HepG2 (cell line): ENCODE measurements around the gene ATG16L1. TPM values are rescaled to one million over a fixed set of nuclear protein-coding genes. Genes with fewer than 3 reads are reported as not detected.

Experiments used
- ATAC-seq: fragments of 200-7000 bp; cut with Tn5 transposase; 3 replicates; pipeline ENCODE4 v1.9.1; 2020; ENCODE audit warnings: mild to moderate bottlenecking, moderate library complexity
- BruUV-seq: library from RNA; stranded (reverse); fragments of 400-500 nt; replicated peaks from 2 replicates; lab custom pipeline; 2021; lab: Mats Ljungman, UMichigan
- CTCF ChIA-PET: fragments of 300-600 bp; formaldehyde crosslinking; extraction: SDS; loops from one replicate; lab custom pipeline; 2021; ENCODE audit warnings: low total read pairs, inconsistent platforms, low intra/inter-chr PET ratio; lab: Yijun Ruan, JAX
- POLR2A ChIA-PET: fragments of 350-600 bp; sonication (Branson Sonifier 250); formaldehyde crosslinking; loops from one replicate; lab custom pipeline; 2020; ENCODE audit warnings: antibody characterized with exemption, inconsistent platforms; lab: Yijun Ruan, JAX
- DNase-seq: peaks from one replicate; pipeline ENCODE4 v3.0.0-alpha.2; 2015; ENCODE audit warnings: low spot score
- FAIRE-seq: peaks from 3 replicates; lab custom pipeline; 2011; peaks lifted over from hg19 to GRCh38; lab: Jason Lieb, UNC
- H2AFZ ChIP-seq: one replicate; pipeline ENCODE4 v1.6.1; 2011; ENCODE audit warnings: low read length, inconsistent platforms
- H3K27ac ChIP-seq: fragments of 300-600 bp; 3 replicates; pipeline ENCODE4 v1.8.0; 2011; ENCODE audit warnings: mixed run types, mild to moderate bottlenecking, mixed read lengths, low read length, inconsistent platforms; ENCODE audit not compliant: insufficient read depth; ENCODE audit errors: extremely low read length
- H3K27me3 ChIP-seq, 2 experiments: fragments of 200-600 bp in 1 of 2; 2 replicates in 1 of 2; 3 replicates in 1 of 2; pipeline versions ENCODE4 v1.6.0 to v1.8.0; 2011; ENCODE audit warnings: low read length in 2 of 2, mild to moderate bottlenecking in 2 of 2, moderate library complexity in 2 of 2, inconsistent platforms in 1 of 2; ENCODE audit not compliant: insufficient read depth in 2 of 2, control insufficient read depth in 1 of 2
- H3K36me3 ChIP-seq, 2 experiments: fragments of 200-600 bp in 1 of 2; replicated peaks in 1 of 2; 2 replicates in 1 of 2; 3 replicates in 1 of 2; pipeline versions ENCODE4 v1.5.1 to v1.8.0; 2011; ENCODE audit warnings: low read length in 2 of 2, inconsistent platforms in 1 of 2; ENCODE audit not compliant: insufficient read depth in 2 of 2, control insufficient read depth in 1 of 2
- H3K4me1 ChIP-seq: 2 replicates; pipeline ENCODE4 v1.5.1; 2012; ENCODE audit warnings: low read length, inconsistent platforms; ENCODE audit not compliant: insufficient read depth
- H3K4me2 ChIP-seq: 2 replicates; pipeline ENCODE4 v1.6.0; 2011; ENCODE audit warnings: low read depth, low read length, inconsistent platforms
- H3K4me3 ChIP-seq, 3 experiments: fragments of 200-600 bp in 1 of 3; sonication (generic), shearing (Covaris generic) in 1 of 3; replicated peaks in 1 of 3; 2 replicates each; pipeline ENCODE4 v1.5.1; 2011 to 2016; ENCODE audit warnings: low read length in 3 of 3, inconsistent platforms in 2 of 3, low read depth in 2 of 3, mild to moderate bottlenecking in 2 of 3, control low read depth in 1 of 3, mixed read lengths in 1 of 3; ENCODE audit not compliant: insufficient read depth in 1 of 3
- H3K79me2 ChIP-seq: one replicate; pipeline ENCODE4 v1.6.1; 2011; ENCODE audit warnings: low read length, inconsistent platforms; ENCODE audit not compliant: insufficient read depth
- H3K9ac ChIP-seq: 2 replicates; pipeline ENCODE4 v1.6.0; 2011; ENCODE audit warnings: mild to moderate bottlenecking, low read depth, low read length, inconsistent platforms; ENCODE audit not compliant: insufficient read depth
- H3K9me3 ChIP-seq: 2 replicates; pipeline ENCODE4 v1.5.1; 2012; ENCODE audit warnings: mild to moderate bottlenecking, low read length
- H4K20me1 ChIP-seq: 2 replicates; pipeline ENCODE4 v1.6.0; 2011; ENCODE audit warnings: inconsistent platforms, mild to moderate bottlenecking, low read length, moderate library complexity; ENCODE audit not compliant: insufficient read depth
- BRD4 ChIP-seq: sonication (generic); formaldehyde crosslinking; IDR thresholded peaks from 2 replicates; pipeline ENCODE4 v1.4.0; 2020; ENCODE audit warnings: missing genetic modification reagents
- KDM4B ChIP-seq: sonication (generic); formaldehyde crosslinking; IDR thresholded peaks from 2 replicates; pipeline ENCODE4 v1.4.0; 2020; ENCODE audit warnings: missing genetic modification reagents
- RARG ChIP-seq: sonication (generic); formaldehyde crosslinking; IDR thresholded peaks from 2 replicates; pipeline ENCODE4 v1.4.0; 2020; ENCODE audit warnings: low read depth, mild to moderate bottlenecking, missing genetic modification reagents
- SRSF9 ChIP-seq: fragments of 200-400 bp; formaldehyde crosslinking; IDR thresholded peaks from 2 replicates; pipeline ENCODE4 v1.6.1; 2018; ENCODE audit warnings: borderline replicate concordance, mild to moderate bottlenecking, low read depth, low read length; ENCODE audit not compliant: insufficient read depth, poor library complexity, severe bottlenecking
- ZBTB7A ChIP-seq: sonication (generic); formaldehyde crosslinking; IDR thresholded peaks from 2 replicates; pipeline ENCODE4 v1.8.0; 2022; ENCODE audit warnings: mild to moderate bottlenecking, missing genetic modification reagents
- ZFP36L2 ChIP-seq: sonication (generic); formaldehyde crosslinking; IDR thresholded peaks from 2 replicates; pipeline ENCODE4 v1.4.0; 2020; ENCODE audit warnings: missing genetic modification reagents
- ZNF124 ChIP-seq: sonication (generic); formaldehyde crosslinking; IDR thresholded peaks from 2 replicates; pipeline ENCODE4 v1.4.0; 2020; ENCODE audit warnings: missing genetic modification reagents
- WGBS: methylation state at CpG from one replicate; pipeline ENCODE4 v1.1.6; 2017; ENCODE audit warnings: low lambda C conversion rate; 5-methylcytosine and 5-hydroxymethylcytosine counted together
- in situ Hi-C: cut with HindIII; loops from 2 replicates; pipeline ENCODE4 v1.10.0; 2017; ENCODE audit warnings: low pct_unique_long_range_greater_than_20kb; ENCODE audit not compliant: extremely low pct_ligation_motif_present
- intact Hi-C: fragments of 100-400 bp; cut with micrococcal nuclease; formaldehyde crosslinking; loops from one replicate; pipeline ENCODE4 v1.10.0; 2022; ENCODE audit not compliant: unreplicated experiment
- polyA plus RNA-seq, 8 experiments: library from polyadenylated mRNA; depleted of rRNA in 3 of 8; stranded (reverse) in 7 of 8; unstranded in 1 of 8; fragments of >200 nt; fragmentation: Illumina TruSeq in 4 of 8; extraction: Trizol in 4 of 8; gene quantifications; 2 replicates each; pipeline versions ENCODE4 v1.2.1 to v1.2.3, GENCODE V29; 2011 to 2016; ENCODE audit warnings: low read depth in 4 of 8, missing spikeins in 1 of 8, mixed read lengths in 1 of 8; ENCODE audit not compliant: insufficient read depth in 1 of 8
- total RNA-seq, 5 experiments: library from RNA; depleted of rRNA; stranded (reverse); fragments of >200 nt; fragmentation: Illumina TruSeq; extraction: Trizol; gene quantifications; 2 replicates each; pipeline ENCODE4 v1.2.3, GENCODE V29; 2016; ENCODE audit warnings: low read depth in 1 of 5
- TF ChIP-seq, protein P1 (sequence below): sonication (generic); formaldehyde crosslinking; IDR thresholded peaks from 2 replicates; pipeline ENCODE4 v1.5.0; 2020; ENCODE audit warnings: mild to moderate bottlenecking, missing genetic modification reagents
- TF ChIP-seq, protein P2 (sequence below): sonication (generic); formaldehyde crosslinking; IDR thresholded peaks from 2 replicates; pipeline ENCODE4 v1.8.1; 2023; ENCODE audit warnings: mild to moderate bottlenecking, missing genetic modification reagents, borderline replicate concordance
- TF ChIP-seq, protein P3 (sequence below): sonication (generic); formaldehyde crosslinking; IDR thresholded peaks from 2 replicates; pipeline ENCODE4 v1.4.0; 2020; ENCODE audit warnings: missing genetic modification reagents

The ATG16L1 gene
- total and polyA plus RNA-seq, 2 of the 13 experiments (the other 11 are each of a cell fraction or from before 2014, with no cell fraction given): 26.0 to 51.7 TPM

DNA sequence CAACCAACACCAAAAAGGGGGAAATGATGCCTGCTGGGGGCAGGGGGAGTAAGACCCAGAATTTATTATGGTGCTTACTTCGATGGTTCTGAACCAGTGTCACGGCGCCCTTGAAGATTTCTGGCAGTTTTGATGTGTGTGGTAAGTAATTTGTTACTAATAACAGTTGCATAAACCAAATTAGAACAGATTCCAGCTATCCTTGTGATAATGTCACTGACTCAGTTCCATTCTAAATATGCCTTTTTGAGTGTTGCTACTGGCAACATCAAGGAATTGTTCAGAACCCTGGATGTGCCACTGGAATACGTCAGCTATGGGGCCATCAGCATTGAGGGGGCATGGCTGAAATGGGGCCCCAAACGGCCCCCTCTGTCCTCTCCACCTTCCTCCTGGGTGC lies 67.8 kb downstream of the ATG16L1 start:
- no TSS peak for BruUV-seq
- intact Hi-C loops: no loop called here
- CTCF ChIA-PET: no interaction called here

More for the DNA sequence above, 67.8 kb downstream of the ATG16L1 start:
- WGBS: 24% methylated on average over 5 of the region's 5 CpGs
- Histone ChIP-seq H3K9me3 (no peaks in the 10 kb centered on the region), H3K27me3 (peaks cover 4 to 36% of the 10 kb centered on the region in 2 experiments; a peak in 4 of 5 replicates), H3K9ac (no peak overlapping the region), H4K20me1 (no peaks in the 10 kb centered on the region), H3K36me3 (no peaks in the 10 kb centered on the region), H2AFZ (no peak overlapping the region), H3K4me3 (no peak overlapping the region), H3K27ac (no peak overlapping the region), H3K4me1 (peaks cover 13% of the 10 kb centered on the region), H3K4me2 (no peak overlapping the region), H3K79me2 (no peaks in the 10 kb centered on the region)
- POLR2A ChIA-PET: no interaction called here
- TF ChIP-seq, protein P1, sequence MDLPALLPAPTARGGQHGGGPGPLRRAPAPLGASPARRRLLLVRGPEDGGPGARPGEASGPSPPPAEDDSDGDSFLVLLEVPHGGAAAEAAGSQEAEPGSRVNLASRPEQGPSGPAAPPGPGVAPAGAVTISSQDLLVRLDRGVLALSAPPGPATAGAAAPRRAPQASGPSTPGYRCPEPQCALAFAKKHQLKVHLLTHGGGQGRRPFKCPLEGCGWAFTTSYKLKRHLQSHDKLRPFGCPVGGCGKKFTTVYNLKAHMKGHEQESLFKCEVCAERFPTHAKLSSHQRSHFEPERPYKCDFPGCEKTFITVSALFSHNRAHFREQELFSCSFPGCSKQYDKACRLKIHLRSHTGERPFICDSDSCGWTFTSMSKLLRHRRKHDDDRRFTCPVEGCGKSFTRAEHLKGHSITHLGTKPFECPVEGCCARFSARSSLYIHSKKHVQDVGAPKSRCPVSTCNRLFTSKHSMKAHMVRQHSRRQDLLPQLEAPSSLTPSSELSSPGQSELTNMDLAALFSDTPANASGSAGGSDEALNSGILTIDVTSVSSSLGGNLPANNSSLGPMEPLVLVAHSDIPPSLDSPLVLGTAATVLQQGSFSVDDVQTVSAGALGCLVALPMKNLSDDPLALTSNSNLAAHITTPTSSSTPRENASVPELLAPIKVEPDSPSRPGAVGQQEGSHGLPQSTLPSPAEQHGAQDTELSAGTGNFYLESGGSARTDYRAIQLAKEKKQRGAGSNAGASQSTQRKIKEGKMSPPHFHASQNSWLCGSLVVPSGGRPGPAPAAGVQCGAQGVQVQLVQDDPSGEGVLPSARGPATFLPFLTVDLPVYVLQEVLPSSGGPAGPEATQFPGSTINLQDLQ: no peak
- TF ChIP-seq ZFP36L2 (CRISPR knock-in tag) (no peak), ZNF124 (CRISPR knock-in tag) (no peak), SRSF9 (no peak), ZBTB7A (CRISPR knock-in tag) (no peak), RARG (CRISPR knock-in tag) (no peak), KDM4B (CRISPR knock-in tag) (no peak), BRD4 (no peak)
- TF ChIP-seq, protein P2, sequence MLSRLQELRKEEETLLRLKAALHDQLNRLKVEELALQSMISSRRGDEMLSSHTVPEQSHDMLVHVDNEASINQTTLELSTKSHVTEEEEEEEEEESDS (CRISPR knock-in tag): no peak
- TF ChIP-seq, protein P3, sequence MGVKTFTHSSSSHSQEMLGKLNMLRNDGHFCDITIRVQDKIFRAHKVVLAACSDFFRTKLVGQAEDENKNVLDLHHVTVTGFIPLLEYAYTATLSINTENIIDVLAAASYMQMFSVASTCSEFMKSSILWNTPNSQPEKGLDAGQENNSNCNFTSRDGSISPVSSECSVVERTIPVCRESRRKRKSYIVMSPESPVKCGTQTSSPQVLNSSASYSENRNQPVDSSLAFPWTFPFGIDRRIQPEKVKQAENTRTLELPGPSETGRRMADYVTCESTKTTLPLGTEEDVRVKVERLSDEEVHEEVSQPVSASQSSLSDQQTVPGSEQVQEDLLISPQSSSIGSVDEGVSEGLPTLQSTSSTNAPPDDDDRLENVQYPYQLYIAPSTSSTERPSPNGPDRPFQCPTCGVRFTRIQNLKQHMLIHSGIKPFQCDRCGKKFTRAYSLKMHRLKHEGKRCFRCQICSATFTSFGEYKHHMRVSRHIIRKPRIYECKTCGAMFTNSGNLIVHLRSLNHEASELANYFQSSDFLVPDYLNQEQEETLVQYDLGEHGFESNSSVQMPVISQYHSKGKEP (CRISPR knock-in tag): no peak
- ATAC-seq (no peak), FAIRE-seq (no peak), DNase-seq (no peak)
- in situ Hi-C loops: loop anchor here (25.0 kb wide), 1 partner anchor 518 kb away; no protein-coding TSS in a partner anchor
